Mammary epithelial cell (primary cell): ENCODE data around the gene EEF1A2.

Source experiments
- CTCF ChIP-seq, 2 donors: IDR thresholded peaks in 1 of 2; conservative IDR thresholded peaks in 1 of 2; 2 replicates each; pipeline ENCODE4 v1.5.1; 2011 to 2012; ENCODE audit warnings: inconsistent platforms in 2 of 2, low read length in 2 of 2, mild to moderate bottlenecking in 2 of 2, control low read depth in 1 of 2, low read depth in 1 of 2; ENCODE audit not compliant: insufficient read depth in 1 of 2; ENCODE audit errors: extremely low read depth in 1 of 2
- EZH2 ChIP-seq: IDR thresholded peaks from 2 replicates; pipeline ENCODE4 v1.6.1; 2012; ENCODE audit warnings: low read length, inconsistent platforms, borderline replicate concordance

- TF ChIP-seq EZH2: no peak
- no peak for TF ChIP-seq CTCF (conservative IDR thresholded peaks at IDR 0.05 in 1 of 2, IDR thresholded peaks at IDR 0.05 in 1 of 2; ENCODE audit: extremely low read depth in 1 of 2, insufficient read depth in 1 of 2, low read depth in 1 of 2, low read length in 2 of 2)
Measured at GRCh38 chr20:63542031-63542559, 43.2 kb upstream of the EEF1A2 start.
